Endothelial cell of umbilical vein (primary cell): ENCODE results near the gene FUT8. TPM values are rescaled to one million over a fixed set of nuclear protein-coding genes. Genes with fewer than 3 reads are reported as not detected.

ENCODE experiments used
- BruUV-seq: library from RNA; stranded (reverse); fragments of 400-500 nt; replicated peaks from 2 replicates; lab custom pipeline; 2021; lab: Mats Ljungman, UMichigan
- CTCF ChIA-PET: fragments of 300-600, 350-600 bp; sonication (Branson Sonifier 250); formaldehyde crosslinking; loops from one replicate; lab custom pipeline; 2021; ENCODE audit warnings: antibody characterized with exemption, inconsistent platforms; lab: Charles Lee
- POLR2A ChIA-PET: fragments of 300-600, 350-600 bp; sonication (Branson Sonifier 250); formaldehyde crosslinking; loops from one replicate; lab custom pipeline; 2021; ENCODE audit warnings: antibody characterized with exemption, inconsistent platforms; lab: Charles Lee
- DNase-seq: peaks from one replicate; pipeline ENCODE4 v3.0.0-alpha.2; 2011; ENCODE audit warnings: low read depth, low spot score
- FAIRE-seq: peaks from 2 replicates; lab custom pipeline; 2011; peaks lifted over from hg19 to GRCh38; lab: Jason Lieb, UNC
- H2AFZ ChIP-seq: 2 replicates; pipeline ENCODE4 v1.6.0; 2012; ENCODE audit warnings: low read depth, low read length, control low read depth, inconsistent platforms
- H3K27ac ChIP-seq: 2 replicates; pipeline ENCODE4 v1.5.1; 2011; ENCODE audit warnings: low read depth, mild to moderate bottlenecking, control low read depth, low read length, moderate library complexity; ENCODE audit not compliant: insufficient read depth
- H3K27me3 ChIP-seq, 2 experiments: 2 replicates each; pipeline versions ENCODE4 v1.6.0 to v1.6.1; 2011; ENCODE audit warnings: low read length in 2 of 2, mixed read lengths in 1 of 2; ENCODE audit not compliant: control insufficient read depth in 2 of 2, insufficient read depth in 2 of 2
- H3K36me3 ChIP-seq, 2 experiments: 2 replicates in 1 of 2; 3 replicates in 1 of 2; pipeline ENCODE4 v1.5.1; 2011; ENCODE audit warnings: low read length in 2 of 2, mild to moderate bottlenecking in 1 of 2, moderate library complexity in 1 of 2; ENCODE audit not compliant: control insufficient read depth in 2 of 2, insufficient read depth in 2 of 2; ENCODE audit errors: extremely low read depth in 1 of 2
- H3K4me1 ChIP-seq: 3 replicates; pipeline ENCODE4 v1.5.1; 2011; ENCODE audit warnings: mild to moderate bottlenecking, low read length; ENCODE audit not compliant: control insufficient read depth, insufficient read depth; ENCODE audit errors: extremely low read depth
- H3K4me2 ChIP-seq: 2 replicates; pipeline ENCODE4 v1.6.1; 2011; ENCODE audit warnings: low read length, control low read depth, mixed read lengths; ENCODE audit not compliant: insufficient read depth
- H3K4me3 ChIP-seq, 3 experiments: fragments of 200-600 bp in 1 of 3; sonication (generic), shearing (Covaris generic) in 1 of 3; replicated peaks in 1 of 3; 2 replicates each; pipeline ENCODE4 v1.5.1; 2011 to 2016; ENCODE audit warnings: control low read depth in 3 of 3, low read length in 3 of 3, mild to moderate bottlenecking in 2 of 3, inconsistent platforms in 1 of 3, low read depth in 1 of 3, moderate library complexity in 1 of 3; ENCODE audit not compliant: insufficient read depth in 1 of 3
- H3K79me2 ChIP-seq: 2 replicates; pipeline ENCODE4 v1.6.0; 2012; ENCODE audit warnings: low read length, inconsistent platforms; ENCODE audit not compliant: control insufficient read depth, insufficient read depth
- H3K9ac ChIP-seq: replicated peaks from 2 replicates; pipeline ENCODE3; 2011; ENCODE audit warnings: low read length, control low read depth; ENCODE audit not compliant: insufficient read depth; ENCODE audit errors: extremely low read depth
- H3K9me1 ChIP-seq: replicated peaks from 3 replicates; pipeline ENCODE4 v1.6.0; 2011; ENCODE audit warnings: mild to moderate bottlenecking, low read length; ENCODE audit not compliant: control insufficient read depth, insufficient read depth; ENCODE audit errors: extremely low read depth
- H3K9me3 ChIP-seq: replicated peaks from 2 replicates; pipeline ENCODE4 v1.5.1; 2012; ENCODE audit warnings: low read length, inconsistent platforms; ENCODE audit not compliant: control insufficient read depth, insufficient read depth
- H4K20me1 ChIP-seq: replicated peaks from 2 replicates; pipeline ENCODE3; 2011; ENCODE audit warnings: mild to moderate bottlenecking, low read length; ENCODE audit not compliant: control insufficient read depth, insufficient read depth; ENCODE audit errors: extremely low read depth
- CTCF ChIP-seq, 2 donors: IDR thresholded peaks; 1 replicate in 1 of 2; 2 replicates in 1 of 2; pipeline ENCODE4 v1.5.1; 2011; ENCODE audit warnings: low read length in 2 of 2, mild to moderate bottlenecking in 2 of 2, moderate library complexity in 2 of 2, control low read depth in 1 of 2, inconsistent platforms in 1 of 2, low read depth in 1 of 2; ENCODE audit not compliant: insufficient read depth in 1 of 2; ENCODE audit errors: extremely low read depth in 1 of 2
- EZH2 ChIP-seq: IDR thresholded peaks from 2 replicates; pipeline ENCODE4 v1.6.1; 2012; ENCODE audit warnings: borderline replicate concordance, low read depth, mild to moderate bottlenecking, moderate library complexity, low read length, inconsistent platforms; ENCODE audit not compliant: severe bottlenecking
- FOS ChIP-seq: IDR thresholded peaks from 2 replicates; pipeline ENCODE4 v1.6.1; 2011; ENCODE audit warnings: mild to moderate bottlenecking, low read length, moderate library complexity, borderline replicate concordance; ENCODE audit not compliant: insufficient read depth
- GATA2 ChIP-seq: IDR thresholded peaks from 2 replicates; pipeline ENCODE4 v1.7.0; 2011; ENCODE audit warnings: low read depth, mild to moderate bottlenecking, moderate library complexity, mixed read lengths, low read length; ENCODE audit not compliant: insufficient read length, insufficient read depth
- JUN ChIP-seq: IDR thresholded peaks from 2 replicates; pipeline ENCODE4 v1.6.1; 2011; ENCODE audit warnings: borderline replicate concordance, low read depth; ENCODE audit not compliant: insufficient read length, insufficient read depth
- MAX ChIP-seq: IDR thresholded peaks from 2 replicates; pipeline ENCODE4 v1.6.1; 2011; ENCODE audit not compliant: insufficient read depth, insufficient read length
- MYC ChIP-seq: IDR thresholded peaks from one replicate; pipeline ENCODE4 v1.6.1; 2011; ENCODE audit warnings: mild to moderate bottlenecking, low read depth, low read length
- POLR2A ChIP-seq: IDR thresholded peaks from 2 replicates; pipeline ENCODE4 v1.6.1; 2012; ENCODE audit warnings: low read depth, mild to moderate bottlenecking, control low read depth, low read length
- POLR2AphosphoS5 ChIP-seq: IDR thresholded peaks from 2 replicates; pipeline ENCODE4 v1.6.1; 2012; ENCODE audit warnings: low read depth, mild to moderate bottlenecking, control low read depth, low read length, moderate library complexity; ENCODE audit not compliant: insufficient read depth
- dilution Hi-C: fragments of 300-500 bp; cut with MboI; formaldehyde crosslinking; loops from one replicate; pipeline ENCODE4 v1.15.0; 2019; ENCODE audit warnings: low sequenced_read_pairs; ENCODE audit not compliant: extremely low pct_ligation_motif_present
- intact Hi-C: fragments of 100-400 bp; cut with micrococcal nuclease; formaldehyde crosslinking; loops from one replicate; pipeline ENCODE4 v1.10.0; 2022
- polyA plus RNA-seq, 4 experiments: library from polyadenylated mRNA; depleted of rRNA in 3 of 4; stranded (reverse) in 3 of 4; unstranded in 1 of 4; fragments of >200 nt; gene quantifications; 2 replicates each; pipeline versions ENCODE4 v1.2.1 to v1.2.3, GENCODE V29; 2011 to 2012; ENCODE audit warnings: missing spikeins in 1 of 4
- total RNA-seq: library from RNA; stranded (reverse); gene quantifications from 2 replicates; pipeline ENCODE4 v1.2.3, GENCODE V29; 2021

Gene FUT8
- total and polyA plus RNA-seq, 2 donors (not counting 3 experiments of a cell fraction or from before 2014, with no cell fraction given) = 16.7 to 38.8 TPM

GRCh38 chr14:65566820-65567522 lies 154.4 kb downstream of the FUT8 start:
- H3K27me3 ChIP-seq = no peaks in the 10 kb centered on the region
- H3K4me1 ChIP-seq = no peaks in the 10 kb centered on the region
- dilution Hi-C loops (no loop called here), intact Hi-C loops (no loop called here)
- FAIRE-seq (no peak), DNase-seq (no peak)
- H4K20me1 ChIP-seq = no peaks in the 10 kb centered on the region
- no TSS peak for BruUV-seq
- H3K4me2 ChIP-seq = no peak overlapping the region
- H3K27ac ChIP-seq = no peak overlapping the region
- no peaks in the 10 kb centered on the region for H3K36me3 ChIP-seq
- no peaks in the 10 kb centered on the region for H3K9me1 ChIP-seq
- H2AFZ ChIP-seq = no peak overlapping the region
- TF ChIP-seq EZH2 = no peak
- TF ChIP-seq MYC = no peak
- no peak for TF ChIP-seq FOS
- no peak for TF ChIP-seq GATA2
- no peak for TF ChIP-seq POLR2AphosphoS5
- TF ChIP-seq POLR2A = no peak
- TF ChIP-seq CTCF (IDR thresholded peaks at IDR 0.05; ENCODE audit: extremely low read depth in 1 of 2, insufficient read depth in 1 of 2, low read depth in 1 of 2, low read length in 2 of 2) = no peak
- TF ChIP-seq MAX = no peak
- TF ChIP-seq JUN = no peak
- no peak overlapping the region for H3K4me3 ChIP-seq
- H3K9me3 ChIP-seq = no peaks in the 10 kb centered on the region
- ChIA-PET POLR2A (no interaction called here), CTCF (interaction anchor here (1.3 kb wide), 1 partner anchor 258 kb away, joined by 3 read pairs; no protein-coding TSS in a partner anchor)
- H3K9ac ChIP-seq = no peak overlapping the region
- peaks cover 2% of the 10 kb centered on the region for H3K79me2 ChIP-seq
